ENCODE measurements around the gene PPP6R2.
A peak's percentile ranks its signal among the peaks of the same experiment; 100 is the strongest.

Gene PPP6R2

DNA sequence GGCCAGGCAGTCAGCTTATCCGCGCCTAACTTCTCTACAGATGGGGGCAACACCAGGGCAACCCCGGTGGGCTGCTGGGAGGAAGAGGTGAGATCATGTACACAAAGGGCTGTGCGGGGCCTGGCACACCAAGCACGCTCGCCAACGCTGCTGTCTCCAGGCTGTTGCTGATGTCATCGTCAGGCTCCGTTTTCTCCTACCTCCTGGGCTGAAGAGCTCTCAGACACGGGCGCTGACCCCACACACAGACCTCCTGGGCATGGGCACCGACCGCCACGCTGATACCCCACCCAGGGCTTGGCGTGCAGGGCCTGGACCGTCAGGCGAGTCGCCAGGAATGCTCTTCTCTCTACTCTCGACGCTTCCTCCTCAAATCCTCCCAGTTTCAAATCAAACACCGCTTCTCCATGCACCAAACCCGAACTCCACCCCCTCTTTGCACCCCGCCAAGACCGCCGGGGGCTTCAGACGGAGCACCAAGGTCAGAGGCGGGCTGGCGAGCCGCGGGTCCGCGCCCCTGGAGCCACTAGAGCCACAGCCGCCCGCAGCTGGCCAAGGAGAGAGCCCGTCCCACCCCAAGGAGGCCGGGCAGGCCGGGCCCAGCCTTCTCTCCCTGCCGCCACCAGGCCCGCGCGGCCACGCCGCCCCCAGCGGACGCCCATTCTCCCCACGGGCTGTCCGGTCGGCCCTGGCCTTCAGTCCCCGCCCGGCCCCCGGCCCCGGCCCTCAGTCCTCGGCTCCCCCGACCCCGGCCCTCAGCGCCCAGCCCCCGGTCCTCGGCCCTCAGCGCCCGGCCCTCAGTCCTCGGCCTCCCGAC, 130.9 kb downstream of the PPP6R2 start:
- H3K27me3 ChIP-seq (ENCODE audit: control insufficient read depth in 1 of 2, insufficient read depth in 2 of 2, low read length in 2 of 2) = no peaks in the 10 kb centered on the region
- H3K9ac ChIP-seq (ENCODE audit: low read depth in 1 of 2, low read length in 2 of 2) = peak overlapping the region; percentile 73 to 87
- H3K9me3 ChIP-seq (ENCODE audit: control insufficient read depth in 1 of 2, low read length in 2 of 2) = no peaks in the 10 kb centered on the region
- H3K4me3 ChIP-seq (ENCODE audit: low read depth in 1 of 2, low read length in 2 of 2) = peak overlapping the region; percentile 79 to 83
- H3K4me1 ChIP-seq (ENCODE audit: control insufficient read depth in 1 of 2, insufficient read depth in 2 of 2, low read length in 2 of 2) = peaks cover 50 to 54% of the 10 kb centered on the region in 2 donors
- H3K27ac ChIP-seq (ENCODE audit: low read depth, low read length) = peak overlapping the region; percentile 10
- no peaks in the 10 kb centered on the region for H3K36me3 ChIP-seq (ENCODE audit: control insufficient read depth in 1 of 2, insufficient read depth in 2 of 2, low read length in 2 of 2)

DNA sequence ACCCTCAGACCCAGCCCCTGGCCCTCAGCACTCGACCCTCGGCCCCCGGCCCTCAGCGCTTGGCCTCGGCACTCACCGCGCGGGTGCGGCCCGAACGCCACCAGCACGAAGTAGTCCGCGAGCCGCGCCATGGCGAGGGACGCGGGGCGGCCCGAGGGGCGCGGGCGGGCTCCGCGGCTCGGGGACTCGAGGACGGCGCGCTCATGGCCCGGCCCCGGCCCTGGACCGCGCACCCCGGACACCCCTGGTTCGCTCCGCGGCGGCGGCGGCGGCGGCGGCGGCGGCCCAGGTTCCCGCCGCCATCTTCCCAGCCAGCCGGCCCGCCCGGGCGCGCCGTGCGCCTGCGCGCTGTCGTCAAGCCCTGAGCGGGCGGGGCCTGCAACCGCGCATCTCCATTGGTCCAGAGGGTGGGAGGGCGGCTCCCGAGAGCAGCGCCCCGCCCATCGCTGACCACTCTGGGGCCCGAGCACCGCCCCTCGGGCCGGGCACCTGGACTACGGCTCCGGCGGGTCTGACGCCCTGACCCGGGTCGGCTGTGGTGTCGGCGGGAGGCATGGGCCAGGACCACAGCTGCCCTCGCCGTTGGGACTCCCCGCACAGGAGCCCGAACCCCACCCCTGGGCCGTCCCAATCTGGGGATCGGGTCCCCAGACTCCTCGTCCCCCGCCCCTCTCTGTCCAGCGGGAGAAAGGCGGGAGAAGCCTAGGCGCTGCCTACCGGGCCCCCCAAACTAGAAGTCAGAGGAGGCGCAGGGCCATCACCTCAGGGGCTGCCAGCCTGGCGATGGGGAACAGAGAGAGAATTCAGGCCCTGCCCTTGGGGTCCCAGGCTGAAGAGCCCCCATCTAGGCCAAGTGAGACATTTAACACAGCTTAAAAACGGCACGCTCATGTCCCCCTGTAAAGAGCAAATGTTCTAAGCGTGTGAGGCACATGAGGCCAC, 131.9 kb downstream of the PPP6R2 start, which contains the start of gene SBF1:
Gene SBF1, minus strand, starts transcription at position 326 of the 942 bp plus-strand sequence. Its CDS starts 195 bp downstream, at position 131.
- H3K27ac ChIP-seq (ENCODE audit: low read depth, low read length) = peak within 1 kb of the TSS; percentile 10
- H3K27me3 ChIP-seq (ENCODE audit: control insufficient read depth in 1 of 2, insufficient read depth in 2 of 2, low read length in 2 of 2) = peaks cover 0 to 2% of the 10 kb centered on the region in 2 donors
- peak within 1 kb of the TSS; percentile 77 to 87 for H3K9ac ChIP-seq (ENCODE audit: low read depth in 1 of 2, low read length in 2 of 2)
- peaks cover 41 to 46% of the 10 kb centered on the region in 2 donors for H3K4me1 ChIP-seq (ENCODE audit: control insufficient read depth in 1 of 2, insufficient read depth in 2 of 2, low read length in 2 of 2)
- no peaks in the 10 kb centered on the region for H3K36me3 ChIP-seq (ENCODE audit: control insufficient read depth in 1 of 2, insufficient read depth in 2 of 2, low read length in 2 of 2)
- no peaks in the 10 kb centered on the region for H3K9me3 ChIP-seq (ENCODE audit: control insufficient read depth in 1 of 2, low read length in 2 of 2)
- peak within 1 kb of the TSS; percentile 79 to 83 for H3K4me3 ChIP-seq (ENCODE audit: low read depth in 1 of 2, low read length in 2 of 2)

DNA sequence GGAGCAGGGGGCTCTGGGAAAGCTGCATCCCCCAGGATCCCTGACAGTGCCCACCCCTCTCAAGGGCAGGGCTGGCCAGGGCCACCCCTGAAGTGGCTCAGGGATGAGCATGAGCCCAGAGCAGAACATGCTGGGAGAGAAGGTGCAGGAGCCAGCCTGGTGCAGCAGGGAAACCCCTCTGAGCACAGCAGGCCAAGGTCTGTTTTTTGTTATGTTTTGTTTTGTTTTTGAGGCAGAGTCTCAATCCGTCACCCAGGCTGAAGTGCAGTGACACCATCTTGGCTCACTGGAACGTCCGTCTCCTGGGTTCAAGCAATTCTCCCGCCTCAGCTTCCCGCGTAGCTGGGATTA, 132.5 kb downstream of the PPP6R2 start:
- H3K9ac ChIP-seq (ENCODE audit: low read depth in 1 of 2, low read length in 2 of 2) = peak overlapping the region; percentile 64 to 77
- H3K27me3 ChIP-seq (ENCODE audit: control insufficient read depth in 1 of 2, insufficient read depth in 2 of 2, low read length in 2 of 2) = peaks cover 0 to 3% of the 10 kb centered on the region in 2 donors
- H3K4me3 ChIP-seq (ENCODE audit: low read depth in 1 of 2, low read length in 2 of 2) = peak overlapping the region; percentile 69 to 77
- H3K36me3 ChIP-seq (ENCODE audit: control insufficient read depth in 1 of 2, insufficient read depth in 2 of 2, low read length in 2 of 2) = no peaks in the 10 kb centered on the region
- no peaks in the 10 kb centered on the region for H3K9me3 ChIP-seq (ENCODE audit: control insufficient read depth in 1 of 2, low read length in 2 of 2)
- H3K4me1 ChIP-seq (ENCODE audit: control insufficient read depth in 1 of 2, insufficient read depth in 2 of 2, low read length in 2 of 2) = peaks cover 34 to 39% of the 10 kb centered on the region in 2 donors
- H3K27ac ChIP-seq (ENCODE audit: low read depth, low read length) = no peak overlapping the region

DNA sequence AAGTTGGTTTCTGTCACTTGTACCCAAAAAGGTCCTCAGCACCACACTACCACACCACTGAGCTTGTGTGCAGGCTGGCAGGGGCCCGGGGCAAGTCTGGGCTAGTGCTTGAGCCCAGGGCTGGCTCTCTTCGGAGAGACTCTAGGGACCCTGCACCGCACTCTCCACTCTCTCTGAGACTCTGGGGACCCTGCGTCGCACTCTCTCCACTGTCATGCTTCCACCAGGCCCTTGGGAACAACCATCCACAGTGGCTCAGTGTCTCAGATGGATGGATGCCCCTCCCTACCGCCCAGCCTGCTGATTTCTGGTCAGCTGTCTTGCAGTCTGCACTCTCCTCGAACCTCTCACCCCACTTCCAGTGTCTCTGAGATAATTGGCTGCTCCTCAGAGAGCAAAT, 133.7 kb downstream of the PPP6R2 start:
- no peaks in the 10 kb centered on the region for H3K36me3 ChIP-seq (ENCODE audit: control insufficient read depth in 1 of 2, insufficient read depth in 2 of 2, low read length in 2 of 2)
- H3K4me1 ChIP-seq (ENCODE audit: control insufficient read depth in 1 of 2, insufficient read depth in 2 of 2, low read length in 2 of 2) = peaks cover 24 to 29% of the 10 kb centered on the region in 2 donors
- no peak overlapping the region for H3K4me3 ChIP-seq (ENCODE audit: low read depth in 1 of 2, low read length in 2 of 2)
- H3K27ac ChIP-seq (ENCODE audit: low read depth, low read length) = no peak overlapping the region
- no peaks in the 10 kb centered on the region for H3K9me3 ChIP-seq (ENCODE audit: control insufficient read depth in 1 of 2, low read length in 2 of 2)
- H3K9ac ChIP-seq (ENCODE audit: low read depth in 1 of 2, low read length in 2 of 2) = no peak overlapping the region
- H3K27me3 ChIP-seq (ENCODE audit: control insufficient read depth in 1 of 2, insufficient read depth in 2 of 2, low read length in 2 of 2) = peaks cover 0 to 4% of the 10 kb centered on the region in 2 donors

DNA sequence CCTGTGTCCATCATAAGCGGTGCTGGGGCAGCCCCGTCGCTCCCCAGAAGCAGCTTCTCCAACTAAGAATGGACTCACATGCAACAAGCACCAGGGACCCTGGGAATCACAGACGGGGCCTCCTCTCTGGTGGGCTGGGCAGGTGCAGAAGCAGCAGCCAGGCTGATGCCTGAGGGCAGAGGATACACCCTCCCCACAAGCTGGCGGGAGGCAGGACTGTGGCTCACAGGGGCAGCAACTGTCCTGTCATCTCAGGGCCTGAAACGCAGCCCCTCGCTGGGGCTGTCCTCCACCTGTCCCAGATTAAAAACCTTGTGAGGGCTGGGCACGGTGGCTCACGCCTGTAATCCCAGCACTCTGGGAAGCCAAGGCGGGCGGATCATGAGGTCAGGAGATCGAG, 134.8 kb downstream of the PPP6R2 start:
- Histone ChIP-seq H3K4me3 (ENCODE audit: low read depth in 1 of 2, low read length in 2 of 2) (no peak overlapping the region), H3K36me3 (ENCODE audit: control insufficient read depth in 1 of 2, insufficient read depth in 2 of 2, low read length in 2 of 2) (no peaks in the 10 kb centered on the region), H3K9me3 (ENCODE audit: control insufficient read depth in 1 of 2, low read length in 2 of 2) (no peaks in the 10 kb centered on the region), H3K4me1 (ENCODE audit: control insufficient read depth in 1 of 2, insufficient read depth in 2 of 2, low read length in 2 of 2) (peaks cover 17 to 29% of the 10 kb centered on the region in 2 donors), H3K27ac (ENCODE audit: low read depth, low read length) (no peak overlapping the region), H3K9ac (ENCODE audit: low read depth in 1 of 2, low read length in 2 of 2) (no peak overlapping the region), H3K27me3 (ENCODE audit: control insufficient read depth in 1 of 2, insufficient read depth in 2 of 2, low read length in 2 of 2) (peaks cover 2 to 9% of the 10 kb centered on the region in 2 donors)

DNA sequence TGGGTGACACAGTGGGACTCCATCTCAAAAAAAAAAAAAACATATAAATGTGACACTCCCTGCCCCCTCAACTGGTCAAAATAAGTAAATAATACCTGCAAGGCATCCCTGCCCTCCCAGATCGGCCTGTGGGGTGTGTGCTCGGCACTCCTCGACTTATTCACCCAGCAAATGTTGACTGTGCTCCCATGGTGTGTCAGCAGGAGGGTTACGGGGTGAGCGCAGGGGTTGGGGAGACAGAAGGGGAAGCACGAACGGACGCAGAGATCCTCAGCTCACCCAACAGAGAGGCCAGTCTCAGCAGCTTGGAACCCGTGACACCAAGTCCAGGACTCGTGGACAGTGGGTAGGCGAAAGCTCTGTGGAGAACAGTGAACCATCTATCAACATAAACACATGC, 136.6 kb downstream of the PPP6R2 start:
- H3K27ac ChIP-seq (ENCODE audit: low read depth, low read length) = no peak overlapping the region
- no peaks in the 10 kb centered on the region for H3K36me3 ChIP-seq (ENCODE audit: control insufficient read depth in 1 of 2, insufficient read depth in 2 of 2, low read length in 2 of 2)
- no peaks in the 10 kb centered on the region for H3K9me3 ChIP-seq (ENCODE audit: control insufficient read depth in 1 of 2, low read length in 2 of 2)
- H3K4me1 ChIP-seq (ENCODE audit: control insufficient read depth in 1 of 2, insufficient read depth in 2 of 2, low read length in 2 of 2) = peaks cover 16 to 34% of the 10 kb centered on the region in 2 donors
- no peak overlapping the region for H3K4me3 ChIP-seq (ENCODE audit: low read depth in 1 of 2, low read length in 2 of 2)
- H3K9ac ChIP-seq (ENCODE audit: low read depth in 1 of 2, low read length in 2 of 2) = no peak overlapping the region
- peaks cover 5 to 9% of the 10 kb centered on the region in 2 donors for H3K27me3 ChIP-seq (ENCODE audit: control insufficient read depth in 1 of 2, insufficient read depth in 2 of 2, low read length in 2 of 2)

DNA sequence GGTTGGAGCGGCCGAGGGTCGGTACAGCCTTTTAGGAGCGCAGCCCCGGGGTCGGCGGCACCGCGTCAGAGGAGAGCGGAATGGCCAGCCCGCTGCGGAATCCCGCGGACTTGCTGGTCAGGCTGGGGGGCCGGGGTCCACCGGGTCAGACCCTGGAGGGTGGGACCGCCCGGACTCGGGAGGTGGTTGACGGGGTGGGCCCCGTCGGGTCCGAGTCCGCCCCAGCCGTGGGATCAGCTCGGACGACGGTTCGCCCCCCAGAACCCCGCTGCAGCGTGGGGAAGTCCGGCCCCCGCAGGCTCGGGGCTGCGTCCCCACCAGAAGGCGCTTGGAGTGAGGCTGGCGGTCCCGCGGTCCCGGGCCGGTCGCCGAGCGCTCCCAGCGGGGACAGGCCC, 137.9 kb downstream of the PPP6R2 start:
- H3K27me3 ChIP-seq (ENCODE audit: control insufficient read depth in 1 of 2, insufficient read depth in 2 of 2, low read length in 2 of 2) = peaks cover 5 to 9% of the 10 kb centered on the region in 2 donors
- H3K36me3 ChIP-seq (ENCODE audit: control insufficient read depth in 1 of 2, insufficient read depth in 2 of 2, low read length in 2 of 2) = no peaks in the 10 kb centered on the region
- no peak overlapping the region for H3K27ac ChIP-seq (ENCODE audit: low read depth, low read length)
- H3K9ac ChIP-seq (ENCODE audit: low read depth in 1 of 2, low read length in 2 of 2) = no peak overlapping the region
- peaks cover 26 to 41% of the 10 kb centered on the region in 2 donors for H3K4me1 ChIP-seq (ENCODE audit: control insufficient read depth in 1 of 2, insufficient read depth in 2 of 2, low read length in 2 of 2)
- H3K4me3 ChIP-seq (ENCODE audit: low read depth in 1 of 2, low read length in 2 of 2) = peak overlapping the region in 1 of 2 donors; percentile 62
- H3K9me3 ChIP-seq (ENCODE audit: control insufficient read depth in 1 of 2, low read length in 2 of 2) = no peaks in the 10 kb centered on the region

DNA sequence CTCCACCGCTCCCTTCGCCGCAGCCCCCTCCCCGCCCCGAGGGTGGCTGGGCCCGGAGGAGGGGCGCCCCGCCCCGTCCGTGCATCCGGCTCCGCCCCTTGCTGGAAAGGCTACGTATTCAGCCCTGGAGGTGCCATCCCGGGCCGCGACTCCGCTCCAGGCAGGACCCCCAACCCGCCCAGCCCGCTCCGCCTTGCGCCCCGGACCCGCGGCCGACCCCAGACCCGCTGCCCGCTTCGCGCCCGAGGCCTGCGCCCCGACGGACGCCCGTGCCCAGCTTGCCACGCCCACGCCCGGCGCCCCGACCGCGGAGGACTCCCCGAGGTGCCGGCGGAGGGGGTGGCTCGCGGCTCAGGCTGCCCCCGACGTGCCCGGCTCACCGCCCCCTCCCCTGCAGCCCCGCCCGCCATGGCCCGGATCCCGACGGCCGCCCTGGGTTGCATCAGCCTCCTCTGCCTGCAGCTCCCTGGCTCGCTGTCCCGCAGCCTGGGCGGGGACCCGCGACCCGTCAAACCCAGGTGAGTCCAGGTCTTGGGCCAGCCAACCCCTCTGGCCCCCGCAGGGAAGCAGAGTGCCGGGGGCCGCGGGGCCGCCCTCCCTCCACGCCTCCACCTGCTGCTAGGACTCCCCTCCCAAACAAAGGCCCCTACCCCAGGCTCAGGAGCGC, 138.4 kb downstream of the PPP6R2 start, which contains the start of gene ADM2:
Gene ADM2, plus strand, starts transcription at position 104 of the 667 bp plus-strand sequence. Its CDS starts 305 bp downstream, at position 409.
- peak within 1 kb of the TSS; percentile 61 to 62 for H3K4me3 ChIP-seq (ENCODE audit: low read depth in 1 of 2, low read length in 2 of 2)
- H3K27ac ChIP-seq (ENCODE audit: low read depth, low read length) = peak within 1 kb of the TSS; percentile 20
- H3K27me3 ChIP-seq (ENCODE audit: control insufficient read depth in 1 of 2, insufficient read depth in 2 of 2, low read length in 2 of 2) = peaks cover 5 to 9% of the 10 kb centered on the region in 2 donors
- H3K36me3 ChIP-seq (ENCODE audit: control insufficient read depth in 1 of 2, insufficient read depth in 2 of 2, low read length in 2 of 2) = no peaks in the 10 kb centered on the region
- H3K4me1 ChIP-seq (ENCODE audit: control insufficient read depth in 1 of 2, insufficient read depth in 2 of 2, low read length in 2 of 2) = peaks cover 26 to 41% of the 10 kb centered on the region in 2 donors
- H3K9me3 ChIP-seq (ENCODE audit: control insufficient read depth in 1 of 2, low read length in 2 of 2) = no peaks in the 10 kb centered on the region
- peak within 1 kb of the TSS; percentile 54 to 57 for H3K9ac ChIP-seq (ENCODE audit: low read depth in 1 of 2, low read length in 2 of 2)

DNA sequence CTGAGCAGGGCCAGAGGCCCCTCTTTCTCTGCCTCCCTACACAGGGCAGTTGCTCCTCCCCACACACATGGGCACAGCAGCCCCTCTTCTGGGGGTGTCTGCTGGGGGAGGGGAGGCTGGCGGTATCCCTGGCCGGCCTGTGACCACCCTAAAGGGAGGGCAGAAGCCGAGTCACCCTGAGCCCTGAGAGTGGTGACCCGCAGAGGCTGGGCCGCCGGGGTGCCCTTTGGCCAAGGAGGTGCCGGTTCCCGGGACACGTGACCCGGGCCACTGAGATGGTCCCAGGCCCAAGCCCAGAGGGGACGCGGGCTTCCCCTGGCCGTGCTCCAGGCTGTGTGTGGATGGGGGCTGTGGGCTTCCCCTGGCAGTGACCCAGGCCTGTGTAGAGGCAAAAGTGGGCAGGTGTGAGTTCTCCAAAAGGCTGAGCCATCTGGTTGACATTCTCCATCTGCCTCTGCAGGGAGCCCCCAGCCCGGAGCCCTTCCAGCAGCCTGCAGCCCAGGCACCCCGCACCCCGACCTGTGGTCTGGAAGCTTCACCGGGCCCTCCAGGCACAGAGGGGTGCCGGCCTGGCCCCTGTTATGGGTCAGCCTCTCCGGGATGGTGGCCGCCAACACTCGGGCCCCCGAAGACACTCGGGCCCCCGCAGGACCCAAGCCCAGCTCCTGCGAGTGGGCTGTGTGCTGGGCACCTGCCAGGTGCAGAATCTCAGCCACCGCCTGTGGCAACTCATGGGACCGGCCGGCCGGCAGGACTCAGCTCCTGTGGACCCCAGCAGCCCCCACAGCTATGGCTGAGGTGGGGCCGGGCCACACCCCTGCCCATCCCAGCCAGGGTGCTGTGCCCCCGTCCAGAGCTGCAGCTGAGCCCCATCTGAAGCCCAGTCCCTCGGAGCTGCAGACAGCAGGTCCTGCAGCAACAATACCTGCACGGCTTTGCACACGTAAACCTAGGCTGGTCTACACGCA, 139.3 kb downstream of the PPP6R2 start:
- Histone ChIP-seq H3K27ac (ENCODE audit: low read depth, low read length) (peak overlapping the region; percentile 20), H3K27me3 (ENCODE audit: control insufficient read depth in 1 of 2, insufficient read depth in 2 of 2, low read length in 2 of 2) (peaks cover 5 to 9% of the 10 kb centered on the region in 2 donors), H3K4me1 (ENCODE audit: control insufficient read depth in 1 of 2, insufficient read depth in 2 of 2, low read length in 2 of 2) (peaks cover 26 to 41% of the 10 kb centered on the region in 2 donors), H3K4me3 (ENCODE audit: low read depth in 1 of 2, low read length in 2 of 2) (peak overlapping the region; percentile 61 to 62), H3K36me3 (ENCODE audit: control insufficient read depth in 1 of 2, insufficient read depth in 2 of 2, low read length in 2 of 2) (no peaks in the 10 kb centered on the region), H3K9ac (ENCODE audit: low read depth in 1 of 2, low read length in 2 of 2) (peak overlapping the region; percentile 54 to 57), H3K9me3 (ENCODE audit: control insufficient read depth in 1 of 2, low read length in 2 of 2) (no peaks in the 10 kb centered on the region)
